Fibroblast of lung (primary cell): ENCODE data around the gene FNDC5. TPM values are rescaled to one million over a fixed set of nuclear protein-coding genes. Genes with fewer than 3 reads are reported as not detected.

Source experiments
- DNase-seq, 2 donors: peaks; one replicate each; pipeline versions ENCODE4 v3.0.0 to v3.0.0-alpha.2; 2010; ENCODE audit warnings: low read depth in 2 of 2
- H2AFZ ChIP-seq: 2 replicates; pipeline ENCODE4 v1.5.1; 2012; ENCODE audit warnings: low read length, control low read depth, inconsistent platforms
- H3K27ac ChIP-seq: 2 replicates; pipeline ENCODE4 v1.5.1; 2011; ENCODE audit warnings: low read length, control low read depth; ENCODE audit not compliant: insufficient read depth
- H3K27me3 ChIP-seq: 2 replicates; pipeline ENCODE4 v1.5.1; 2011; ENCODE audit warnings: mild to moderate bottlenecking, low read length; ENCODE audit not compliant: control insufficient read depth, insufficient read depth
- H3K36me3 ChIP-seq: 2 replicates; pipeline ENCODE4 v1.5.1; 2011; ENCODE audit warnings: low read length; ENCODE audit not compliant: control insufficient read depth, insufficient read depth
- H3K4me1 ChIP-seq: 2 replicates; pipeline ENCODE4 v1.5.1; 2011; ENCODE audit warnings: low read length; ENCODE audit not compliant: control insufficient read depth, insufficient read depth; ENCODE audit errors: extremely low read depth
- H3K4me2 ChIP-seq: 2 replicates; pipeline ENCODE4 v1.5.1; 2011; ENCODE audit warnings: low read length, control low read depth; ENCODE audit not compliant: insufficient read depth; ENCODE audit errors: extremely low read depth
- H3K4me3 ChIP-seq, 4 experiments: fragments of 200-600 bp in 1 of 4; sonication (generic) in 1 of 4; replicated peaks in 1 of 4; 2 replicates each; pipeline ENCODE4 v1.5.1; 2011 to 2016; ENCODE audit warnings: low read length in 4 of 4, low read depth in 3 of 4, mild to moderate bottlenecking in 3 of 4, control low read depth in 2 of 4, inconsistent platforms in 1 of 4, mixed read lengths in 1 of 4; ENCODE audit not compliant: insufficient read depth in 1 of 4; ENCODE audit errors: control extremely low read depth in 1 of 4
- H3K79me2 ChIP-seq: 2 replicates; pipeline ENCODE4 v1.5.1; 2012; ENCODE audit warnings: mild to moderate bottlenecking, low read length, inconsistent platforms; ENCODE audit not compliant: control insufficient read depth, insufficient read depth
- H3K9ac ChIP-seq: 2 replicates; pipeline ENCODE4 v1.5.1; 2011; ENCODE audit warnings: mild to moderate bottlenecking, low read length, control low read depth; ENCODE audit not compliant: insufficient read depth
- H3K9me3 ChIP-seq: 2 replicates; pipeline ENCODE4 v1.5.1; 2012; ENCODE audit warnings: low read depth, low read length; ENCODE audit not compliant: control insufficient read depth, insufficient read depth
- H4K20me1 ChIP-seq: 2 replicates; pipeline ENCODE4 v1.5.1; 2011; ENCODE audit warnings: low read length; ENCODE audit not compliant: control insufficient read depth, insufficient read depth; ENCODE audit errors: extremely low read depth
- EZH2 ChIP-seq: IDR thresholded peaks from 2 replicates; pipeline ENCODE4 v1.5.1; 2012; ENCODE audit warnings: low read length, control low read depth, mild to moderate bottlenecking; ENCODE audit errors: missing control alignments
- polyA plus RNA-seq, 2 donors: library from polyadenylated mRNA; depleted of rRNA in 1 of 2; stranded (reverse) in 1 of 2; unstranded in 1 of 2; fragments of >200 nt; gene quantifications; 2 replicates each; pipeline ENCODE4 v1.2.1, GENCODE V29; 2011 to 2012; ENCODE audit warnings: missing spikeins in 1 of 2
- total RNA-seq: library from RNA; depleted of rRNA; stranded (reverse); fragments of >200 nt; gene quantifications from 2 replicates; pipeline ENCODE4 v1.2.1, GENCODE V29; 2014
- TF ChIP-seq, protein P1 (sequence below), 2 donors: IDR thresholded peaks in 1 of 2; conservative IDR thresholded peaks in 1 of 2; 1 replicate in 1 of 2; 2 replicates in 1 of 2; pipeline ENCODE4 v1.5.1; 2011 to 2012; ENCODE audit warnings: low read length in 2 of 2, control low read depth in 1 of 2, inconsistent platforms in 1 of 2, low read depth in 1 of 2, mild to moderate bottlenecking in 1 of 2

The FNDC5 gene
- total and polyA plus RNA-seq, 2 donors (not counting 1 experiment from before 2014, with no cell fraction given), result 0.33 to 1.6 TPM

DNA sequence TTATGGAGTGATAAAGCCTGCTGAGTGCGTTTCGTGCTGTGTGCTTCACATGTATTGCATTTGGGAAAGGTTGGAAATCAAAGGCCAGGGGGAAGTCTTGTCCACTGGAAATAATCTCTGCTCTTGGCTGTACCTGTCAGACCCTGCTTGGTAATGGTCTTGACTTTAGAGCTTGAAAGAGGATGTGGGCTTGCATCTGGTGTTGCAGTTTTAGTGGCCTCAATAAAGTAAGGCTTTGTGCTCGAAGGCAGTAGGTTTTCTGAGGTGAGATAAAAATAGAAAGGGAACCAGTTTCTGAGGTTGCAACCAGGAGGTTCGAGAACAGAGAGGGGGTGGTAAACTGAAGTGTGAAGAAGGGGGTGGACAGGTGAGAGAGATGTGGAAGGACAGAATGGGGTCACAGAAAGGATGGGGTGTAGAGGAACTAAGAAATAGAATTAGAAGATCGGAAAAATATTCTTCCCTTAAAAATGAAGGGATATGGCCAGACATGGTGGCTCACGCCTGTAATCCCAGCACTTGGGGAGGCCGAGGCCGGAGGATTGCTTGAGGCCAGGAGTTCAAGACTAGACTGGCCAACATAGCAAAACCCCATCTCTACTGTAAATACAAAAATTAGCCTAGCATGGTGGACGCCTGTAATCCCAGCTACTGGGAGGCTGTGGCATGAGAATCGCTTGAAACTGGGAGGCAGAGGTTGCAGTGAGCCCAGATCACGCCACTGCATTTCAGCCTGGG lies 51.7 kb downstream of the FNDC5 start:
- Histone ChIP-seq H3K36me3 (no peaks in the 10 kb centered on the region), H3K27ac (peak overlapping the region; percentile 85), H3K79me2 (peaks cover 63% of the 10 kb centered on the region), H3K4me1 (peaks cover 5% of the 10 kb centered on the region), H3K4me2 (peak overlapping the region; percentile 98), H4K20me1 (no peaks in the 10 kb centered on the region), H3K9me3 (no peaks in the 10 kb centered on the region), H3K4me3 (peak overlapping the region; percentile 65 to 98 (median 68)), H3K9ac (no peak overlapping the region), H2AFZ (no peak overlapping the region), H3K27me3 (no peaks in the 10 kb centered on the region)
- DNase-seq, result no peak
- TF ChIP-seq EZH2, result no peak
- TF ChIP-seq, protein P1, sequence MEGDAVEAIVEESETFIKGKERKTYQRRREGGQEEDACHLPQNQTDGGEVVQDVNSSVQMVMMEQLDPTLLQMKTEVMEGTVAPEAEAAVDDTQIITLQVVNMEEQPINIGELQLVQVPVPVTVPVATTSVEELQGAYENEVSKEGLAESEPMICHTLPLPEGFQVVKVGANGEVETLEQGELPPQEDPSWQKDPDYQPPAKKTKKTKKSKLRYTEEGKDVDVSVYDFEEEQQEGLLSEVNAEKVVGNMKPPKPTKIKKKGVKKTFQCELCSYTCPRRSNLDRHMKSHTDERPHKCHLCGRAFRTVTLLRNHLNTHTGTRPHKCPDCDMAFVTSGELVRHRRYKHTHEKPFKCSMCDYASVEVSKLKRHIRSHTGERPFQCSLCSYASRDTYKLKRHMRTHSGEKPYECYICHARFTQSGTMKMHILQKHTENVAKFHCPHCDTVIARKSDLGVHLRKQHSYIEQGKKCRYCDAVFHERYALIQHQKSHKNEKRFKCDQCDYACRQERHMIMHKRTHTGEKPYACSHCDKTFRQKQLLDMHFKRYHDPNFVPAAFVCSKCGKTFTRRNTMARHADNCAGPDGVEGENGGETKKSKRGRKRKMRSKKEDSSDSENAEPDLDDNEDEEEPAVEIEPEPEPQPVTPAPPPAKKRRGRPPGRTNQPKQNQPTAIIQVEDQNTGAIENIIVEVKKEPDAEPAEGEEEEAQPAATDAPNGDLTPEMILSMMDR (conservative IDR thresholded peaks at IDR 0.05 in 1 of 2, IDR thresholded peaks at IDR 0.05 in 1 of 2; ENCODE audit: low read depth in 1 of 2, low read length in 2 of 2), result no peak

DNA sequence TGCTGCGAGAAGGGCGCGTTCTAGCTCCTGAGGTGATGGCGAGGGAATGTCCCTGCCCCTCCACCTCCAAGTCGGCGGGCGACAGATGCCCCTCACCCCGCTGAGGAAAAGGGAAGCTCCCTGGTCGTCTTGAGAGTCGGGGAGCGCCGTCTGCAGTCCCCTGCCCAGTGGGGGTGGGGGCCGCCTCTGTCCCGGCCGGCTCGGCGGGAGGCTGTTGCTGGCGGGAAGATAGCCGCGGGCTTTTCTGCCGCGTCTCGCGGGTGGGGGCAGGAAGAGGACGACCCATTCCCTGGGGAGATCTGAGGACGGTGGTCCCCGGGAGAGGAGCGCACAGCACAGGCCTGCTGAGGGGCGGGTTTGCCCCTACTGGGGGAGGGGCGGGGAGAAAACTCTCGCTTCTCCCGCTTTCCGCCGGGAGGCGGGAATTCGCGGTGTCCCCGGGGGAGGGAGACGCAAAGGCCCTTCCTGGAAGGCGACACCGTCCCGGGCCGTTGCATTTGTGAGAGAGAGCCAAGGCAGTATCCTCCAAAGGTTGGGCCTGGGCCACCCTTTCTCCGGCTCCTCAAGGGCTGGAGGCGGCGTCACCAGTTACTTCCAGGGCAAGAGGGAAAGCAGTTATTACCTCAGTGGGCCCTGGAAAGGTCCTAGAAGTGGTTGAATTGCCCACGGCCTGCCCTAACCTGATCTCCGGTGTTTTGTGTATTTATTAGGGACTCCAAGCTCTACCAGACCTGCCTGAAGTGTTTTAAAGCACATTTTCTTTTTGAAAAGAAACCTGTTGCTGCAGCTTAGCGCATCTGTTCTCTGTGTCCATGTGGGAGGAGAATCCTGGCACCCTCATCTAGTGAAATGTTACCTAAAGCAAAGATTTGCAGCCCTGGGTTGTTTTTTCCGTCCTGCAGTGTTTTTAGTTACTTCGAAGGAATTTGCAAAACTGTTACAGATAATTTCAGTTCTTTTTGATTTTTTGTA lies 52.6 kb downstream of the FNDC5 start:
- peak; percentile 40 to 57 for DNase-seq
- Histone ChIP-seq H3K27me3 (no peaks in the 10 kb centered on the region), H3K9me3 (no peaks in the 10 kb centered on the region), H3K27ac (peak overlapping the region; percentile 85), H3K4me1 (peaks cover 5% of the 10 kb centered on the region), H3K79me2 (peaks cover 72% of the 10 kb centered on the region), H2AFZ (peak overlapping the region; percentile 77), H3K9ac (peak overlapping the region; percentile 78), H3K36me3 (no peaks in the 10 kb centered on the region), H3K4me3 (peak overlapping the region; percentile 65 to 98 (median 68)), H3K4me2 (peak overlapping the region; percentile 98), H4K20me1 (no peaks in the 10 kb centered on the region)
- no peak for TF ChIP-seq EZH2
- TF ChIP-seq, protein P1 (conservative IDR thresholded peaks at IDR 0.05 in 1 of 2, IDR thresholded peaks at IDR 0.05 in 1 of 2; ENCODE audit: low read depth in 1 of 2, low read length in 2 of 2), result no peak

- Histone ChIP-seq H3K27ac (peak within 1 kb of the TSS; percentile 90), H2AFZ (peak within 1 kb of the TSS; percentile 77), H3K4me3 (peak within 1 kb of the TSS; percentile 65 to 100 (median 90)), H3K9ac (peak within 1 kb of the TSS; percentile 78), H3K36me3 (no peaks in the 10 kb centered on the region), H3K4me1 (peaks cover 5% of the 10 kb centered on the region), H4K20me1 (no peaks in the 10 kb centered on the region), H3K79me2 (peaks cover 79% of the 10 kb centered on the region), H3K9me3 (no peaks in the 10 kb centered on the region), H3K4me2 (peak within 1 kb of the TSS; percentile 98), H3K27me3 (no peaks in the 10 kb centered on the region)
- TF ChIP-seq, protein P1 (conservative IDR thresholded peaks at IDR 0.05 in 1 of 2, IDR thresholded peaks at IDR 0.05 in 1 of 2; ENCODE audit: low read depth in 1 of 2, low read length in 2 of 2), result no peak
- no peak for TF ChIP-seq EZH2
- DNase-seq, result peak; percentile 97
Observed at GRCh38 chr1:32817159-32817814, 53.4 kb downstream of the FNDC5 start, which contains the start of the genes S100PBP and YARS1. Gene S100PBP (plus strand): TSS chr1:32817653. CDS start chr1:32826100, 8,447 bp downstream. Gene YARS1 (minus strand): TSS chr1:32817358. CDS start chr1:32817244, 114 bp downstream.
